Stimulated activated CD4-positive, alpha-beta T cell treated with anti-CD3 and anti-CD28 coated beads, TNF-alpha, amount 100 ng/mL, for 24 hours (primary cell): ENCODE measurements around the gene NKAIN2.
"Not testable (repeated sequence)": the region's sequence is repeated elsewhere in the genome, so short reads cannot be mapped to it uniquely, and the experiment has no call there.

Experiments
- DNase-seq, 3 experiments: peaks; one replicate each; pipeline ENCODE4 v3.0.0-alpha.2; 2020; ENCODE audit warnings: low read depth in 3 of 3

Gene NKAIN2

DNA sequence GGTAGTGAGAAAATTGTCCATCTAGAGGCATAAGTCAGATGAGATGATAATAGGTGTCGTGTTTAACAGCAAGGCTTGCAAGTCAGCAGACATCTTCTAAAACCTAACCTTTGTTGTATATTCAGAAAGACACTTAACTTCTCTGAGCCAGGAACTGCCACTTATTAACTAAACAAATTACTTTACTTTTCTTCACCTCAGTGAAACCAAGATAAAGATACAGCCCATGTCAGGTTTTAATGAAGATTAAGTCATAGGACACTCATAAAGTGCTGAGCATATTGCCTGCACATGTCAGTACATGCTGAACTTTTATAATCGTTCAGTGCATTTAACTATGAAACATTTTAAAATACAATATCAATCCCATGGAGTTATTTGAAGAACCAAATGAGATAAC, 286.8 kb downstream of the NKAIN2 start:
- no peak for DNase-seq

DNA sequence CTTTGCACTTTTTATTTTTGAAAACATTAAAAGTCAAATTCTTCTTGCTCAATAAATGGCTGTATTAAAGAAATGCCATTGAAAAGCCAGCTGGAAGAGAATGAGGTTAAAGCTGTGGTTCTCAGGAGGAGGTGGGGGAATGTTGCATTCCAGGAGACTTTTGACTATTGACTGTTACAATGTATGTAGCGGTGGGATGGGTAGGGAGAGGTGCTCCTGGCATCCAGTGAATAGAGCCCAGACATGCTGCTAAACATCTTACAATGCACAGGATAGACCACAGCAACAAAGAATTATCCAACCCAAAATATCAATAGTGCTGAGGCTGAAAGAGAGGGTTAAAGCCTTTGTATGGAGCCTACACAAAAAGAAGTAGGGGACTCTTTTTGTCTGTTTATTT, 295.9 kb downstream of the NKAIN2 start:
- no peak for DNase-seq

DNA sequence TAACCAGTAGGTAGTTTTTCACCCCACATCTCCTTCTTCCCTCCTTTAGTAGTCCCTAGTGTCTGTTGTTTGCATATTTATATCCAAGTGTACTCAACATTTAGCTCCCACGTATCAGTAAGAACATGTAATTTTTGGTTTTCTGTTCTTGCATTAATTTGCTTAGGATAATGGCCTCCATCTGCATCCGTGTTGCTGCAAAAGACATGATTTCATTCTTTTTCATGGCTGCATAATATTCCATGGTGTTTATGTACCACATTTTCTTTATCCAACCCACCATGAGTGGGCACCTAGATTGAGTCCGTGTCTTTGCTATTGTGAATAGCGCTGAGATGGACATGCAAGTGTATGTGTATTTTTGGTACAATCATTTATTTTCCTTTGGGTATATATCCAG, 306.8 kb downstream of the NKAIN2 start:
- no peak for DNase-seq

DNA sequence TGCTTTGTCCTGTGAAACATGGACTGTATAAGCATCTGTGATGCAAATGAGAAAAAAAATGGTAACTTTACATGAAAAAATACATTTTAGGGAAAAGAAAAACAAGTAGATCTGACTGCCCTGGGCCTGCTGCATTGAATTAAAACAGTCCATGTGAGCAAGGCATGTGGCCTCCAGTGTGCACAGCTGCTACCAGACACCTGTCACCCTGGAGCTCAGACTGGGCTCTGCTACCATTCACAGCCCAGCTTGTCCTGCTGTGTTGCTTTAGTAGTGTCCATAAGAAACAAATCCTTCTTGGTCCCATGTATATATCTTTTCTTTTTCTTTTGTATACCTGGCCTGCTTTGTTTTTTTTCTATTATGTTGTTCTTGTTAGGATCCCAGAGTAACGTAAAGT, 315.9 kb downstream of the NKAIN2 start:
- no peak for DNase-seq

DNA sequence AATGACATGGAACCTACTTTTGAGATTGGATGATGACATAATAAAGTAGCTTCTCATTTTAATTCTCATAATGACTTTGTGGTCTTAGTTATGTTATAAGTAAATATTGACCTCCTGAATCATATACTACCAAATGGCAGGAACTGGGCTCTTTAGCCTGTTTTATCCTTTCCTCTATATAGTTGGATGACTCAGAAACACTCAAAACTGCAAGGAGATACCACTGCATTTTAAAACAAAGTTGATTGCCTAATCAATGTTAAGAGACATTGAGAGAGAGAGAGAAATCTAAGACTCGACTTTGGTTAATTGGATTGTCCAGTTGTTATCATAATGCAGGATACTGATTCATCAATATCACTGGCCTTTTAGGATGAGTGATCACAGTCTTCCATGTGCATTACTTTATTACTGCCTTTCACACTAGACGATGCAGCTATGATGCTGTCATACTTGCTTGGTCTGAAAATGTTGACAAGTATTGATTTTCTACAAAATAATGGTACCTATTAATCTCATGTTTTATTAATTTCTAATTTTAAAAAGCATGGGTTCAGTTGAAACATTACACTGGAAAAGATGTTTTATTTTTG, 320.0 kb downstream of the NKAIN2 start:
- DNase-seq: no peak

DNA sequence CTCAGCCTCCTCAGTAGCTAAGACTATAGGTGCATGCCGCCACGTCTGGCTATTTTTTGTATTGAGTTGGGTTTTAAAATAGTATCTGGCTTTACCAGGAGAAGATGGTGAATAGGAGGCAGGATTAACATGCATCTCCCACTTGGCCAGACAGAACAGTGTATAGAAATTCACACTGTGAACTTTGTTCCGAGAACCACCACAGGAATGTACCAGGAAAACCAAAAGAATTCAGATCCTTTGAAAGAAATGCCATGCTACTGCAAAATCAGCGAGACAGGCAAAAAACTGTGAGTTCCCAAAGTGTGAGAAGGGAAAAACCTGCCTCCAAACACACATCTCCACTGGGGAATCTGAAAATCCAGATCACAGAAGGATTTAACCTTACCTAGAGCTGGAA, 327.6 kb downstream of the NKAIN2 start:
- DNase-seq: no peak

DNA sequence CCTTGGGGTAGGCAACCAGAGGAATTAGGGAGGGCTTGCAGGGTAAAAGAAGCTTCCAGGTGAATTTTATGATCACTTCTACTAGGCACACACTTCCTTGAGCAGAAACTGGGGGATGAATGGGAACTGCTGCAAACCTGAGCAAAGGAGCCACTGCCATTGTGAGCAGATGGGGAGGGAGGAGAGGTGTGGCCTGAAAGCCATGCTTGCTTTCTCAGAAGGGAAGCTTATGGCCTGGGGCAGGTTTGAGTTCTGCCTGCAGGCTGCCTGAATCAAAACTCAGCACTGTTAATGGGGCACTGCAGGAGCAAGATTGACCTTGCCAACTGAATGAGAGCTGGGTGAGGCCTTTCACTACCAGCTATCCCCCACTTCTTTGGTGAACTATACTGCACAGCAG, 328.1 kb downstream of the NKAIN2 start:
- DNase-seq: no peak

DNA sequence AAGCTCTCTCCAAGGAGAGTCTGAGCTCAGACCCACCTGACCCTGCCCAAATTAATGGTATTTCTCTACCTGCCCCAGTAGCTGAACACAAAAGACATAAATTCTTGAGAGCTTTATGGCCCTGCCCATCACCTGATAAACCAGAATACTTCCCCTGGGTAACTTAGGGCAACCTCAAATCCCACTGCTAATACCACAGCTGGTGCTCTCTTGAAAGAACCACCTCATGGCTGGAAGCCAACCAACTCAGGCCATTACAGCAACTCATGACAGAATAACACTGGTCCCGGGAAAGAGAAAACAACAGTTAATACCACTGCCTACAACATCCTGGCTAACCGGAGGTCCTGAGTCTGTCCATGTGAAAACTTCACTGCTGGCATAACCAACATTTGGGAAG, 328.6 kb downstream of the NKAIN2 start:
- no peak for DNase-seq

DNA sequence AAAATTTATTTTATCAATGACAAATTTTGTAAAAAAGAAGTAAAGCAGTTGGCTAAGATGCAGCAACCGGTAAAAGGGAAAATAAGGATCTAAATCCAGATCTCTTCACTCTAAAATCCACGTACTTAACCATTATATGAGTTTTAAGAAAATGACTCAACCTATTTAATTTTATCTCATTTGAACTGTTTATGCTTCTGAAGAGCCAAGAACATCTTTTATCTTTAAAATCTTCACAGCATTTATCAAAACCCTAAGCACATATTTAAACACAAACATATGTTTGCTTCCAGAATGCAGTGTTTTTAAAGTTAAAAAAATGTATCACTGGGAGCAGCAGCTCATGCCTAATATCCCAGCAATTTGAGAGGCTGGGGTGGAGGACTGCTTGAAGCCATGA, 339.2 kb downstream of the NKAIN2 start:
- no peak for DNase-seq

DNA sequence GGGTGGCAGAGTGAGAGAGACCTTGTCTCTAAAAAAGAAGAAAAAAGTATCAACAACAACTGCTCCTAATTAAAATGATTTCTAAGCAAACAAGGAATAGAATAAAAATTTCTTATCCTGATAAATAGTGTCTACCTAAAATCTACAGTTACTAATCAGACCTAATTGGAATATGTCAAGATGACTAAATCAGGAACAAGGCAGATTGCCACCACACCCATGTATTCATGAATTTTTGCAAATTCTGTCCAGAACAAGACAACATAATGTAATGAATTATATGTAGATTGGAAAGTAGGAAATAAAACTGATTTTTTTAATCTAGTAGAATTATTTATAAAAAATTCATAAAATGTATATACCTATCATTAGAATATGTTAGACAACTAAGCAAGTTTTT, 339.8 kb downstream of the NKAIN2 start:
- no peak for DNase-seq

DNA sequence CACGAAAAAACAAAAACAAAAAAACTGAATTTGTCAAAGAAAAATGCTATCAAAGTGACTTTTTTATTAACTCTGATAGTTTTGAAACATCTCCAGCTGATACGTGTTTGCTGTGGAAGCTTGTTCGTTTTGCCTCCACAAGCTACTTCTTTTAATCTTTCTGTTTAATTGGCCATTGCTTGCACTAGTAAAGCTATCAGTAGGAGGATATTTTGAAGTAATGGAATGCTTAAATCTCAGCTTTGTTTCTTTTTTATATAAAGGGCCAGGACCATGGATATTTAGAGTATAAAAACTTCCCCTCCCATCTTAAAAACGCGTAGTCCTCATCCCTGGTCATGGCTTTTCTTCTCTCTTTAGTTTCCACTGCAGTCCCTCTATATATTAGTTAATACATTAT, 344.0 kb downstream of the NKAIN2 start:
- DNase-seq: no peak

DNA sequence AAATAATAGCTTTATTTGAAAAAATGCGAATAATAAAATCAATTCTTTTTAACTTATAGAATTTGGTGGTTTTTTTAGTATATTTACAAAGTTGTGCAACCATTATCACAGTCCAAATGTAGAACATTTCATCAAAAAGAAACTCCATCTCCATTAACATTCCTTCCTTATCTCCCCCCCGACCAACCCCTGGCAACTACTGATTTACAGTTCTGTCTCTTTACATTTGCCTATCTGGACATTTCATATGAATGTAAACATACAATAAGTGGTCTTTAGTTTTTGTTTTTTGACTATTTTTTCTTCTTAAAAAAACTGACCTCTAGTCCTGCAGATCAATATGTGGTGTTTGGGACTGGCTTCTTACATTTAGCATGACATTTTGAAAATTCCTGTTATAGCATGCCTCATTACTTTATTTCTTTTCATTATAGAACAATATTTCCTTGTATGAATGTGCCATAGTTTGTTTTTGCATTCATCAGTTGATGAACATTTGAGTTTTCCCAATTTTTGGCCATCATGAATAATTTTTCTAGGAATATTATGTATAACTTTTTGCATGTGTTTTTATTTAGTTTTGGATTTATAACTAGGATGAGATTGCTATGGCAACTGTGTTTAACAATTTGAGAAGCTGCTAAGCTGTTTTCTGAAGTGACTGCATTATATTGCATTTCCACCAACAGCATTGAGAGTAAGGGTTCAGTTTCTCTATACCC, 344.7 kb downstream of the NKAIN2 start:
- no peak for DNase-seq

DNA sequence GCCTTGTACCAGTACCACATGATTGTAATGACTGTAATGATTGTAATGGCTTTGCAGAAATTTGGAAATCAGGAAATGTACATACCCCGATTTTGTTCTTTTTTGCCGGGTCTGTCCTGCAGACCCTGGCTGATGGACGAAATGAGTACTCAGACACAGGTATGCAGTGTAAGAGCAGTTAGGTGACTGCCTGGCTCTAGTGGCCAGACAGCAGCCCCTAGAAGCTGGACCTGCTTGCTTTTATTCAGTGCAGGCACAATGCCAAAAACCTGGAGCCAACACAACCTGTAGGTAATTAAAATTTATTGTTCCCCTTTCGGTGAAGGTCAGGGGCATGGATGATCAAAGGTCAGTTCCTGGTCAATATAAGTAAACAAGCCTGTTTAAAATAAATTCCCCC, 346.0 kb downstream of the NKAIN2 start:
- DNase-seq: no peak

DNA sequence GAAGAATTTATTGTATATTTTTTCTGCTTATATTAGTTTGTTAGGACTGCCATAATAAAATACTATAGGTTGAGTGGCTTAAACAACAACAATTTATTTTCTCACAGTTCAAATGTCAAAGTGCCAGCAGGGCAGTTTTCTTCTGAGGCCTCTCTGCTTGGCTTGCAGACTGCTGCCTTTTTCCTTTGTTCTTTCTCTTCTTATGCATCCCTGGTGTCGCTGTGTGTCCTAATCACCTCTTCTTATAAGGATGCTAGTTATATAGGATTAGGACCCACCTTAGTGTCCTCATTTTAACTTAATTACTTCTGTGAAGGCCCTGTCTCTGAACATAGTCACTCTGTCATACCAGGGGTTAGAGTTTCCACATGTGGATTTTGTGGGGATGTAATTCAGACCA, 354.4 kb downstream of the NKAIN2 start:
- DNase-seq: no peak

DNA sequence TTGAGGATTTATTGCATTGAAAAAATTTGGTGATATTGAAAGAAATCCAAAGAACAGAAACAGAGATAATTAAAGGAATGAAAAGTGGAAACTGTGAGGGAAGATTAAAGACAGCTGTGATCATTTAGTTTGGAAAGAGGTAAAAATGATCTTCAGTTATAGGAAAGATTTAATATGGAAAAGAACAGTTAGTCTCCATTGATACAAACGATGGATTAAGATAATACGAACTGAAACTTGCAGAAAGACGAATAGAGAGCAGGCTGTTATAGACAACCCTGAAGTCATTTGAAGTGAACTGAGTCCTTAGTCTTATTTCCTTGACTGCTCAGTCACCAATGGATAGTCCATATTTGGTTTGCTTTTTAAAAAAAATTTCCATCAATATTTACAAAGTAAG, 360.0 kb downstream of the NKAIN2 start:
- DNase-seq: no peak

DNA sequence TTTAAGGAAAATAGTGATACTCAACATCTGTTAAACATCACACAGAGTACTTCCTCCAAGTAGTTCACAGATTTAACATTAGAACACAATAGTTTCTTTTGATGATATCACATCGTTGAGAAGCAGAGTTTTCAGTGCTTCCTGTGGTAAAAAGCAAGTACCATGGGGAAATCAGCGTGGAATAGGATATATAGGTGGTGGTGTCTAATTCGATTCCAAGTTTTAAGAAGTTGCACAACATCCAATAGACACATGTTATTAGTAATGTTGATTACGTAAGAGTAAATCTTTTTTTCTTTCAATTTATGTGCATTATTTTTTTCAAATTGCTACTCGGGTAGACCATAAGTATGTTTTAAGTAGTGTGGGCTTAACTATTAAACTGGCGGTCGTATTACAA, 360.7 kb downstream of the NKAIN2 start:
- DNase-seq: no peak

DNA sequence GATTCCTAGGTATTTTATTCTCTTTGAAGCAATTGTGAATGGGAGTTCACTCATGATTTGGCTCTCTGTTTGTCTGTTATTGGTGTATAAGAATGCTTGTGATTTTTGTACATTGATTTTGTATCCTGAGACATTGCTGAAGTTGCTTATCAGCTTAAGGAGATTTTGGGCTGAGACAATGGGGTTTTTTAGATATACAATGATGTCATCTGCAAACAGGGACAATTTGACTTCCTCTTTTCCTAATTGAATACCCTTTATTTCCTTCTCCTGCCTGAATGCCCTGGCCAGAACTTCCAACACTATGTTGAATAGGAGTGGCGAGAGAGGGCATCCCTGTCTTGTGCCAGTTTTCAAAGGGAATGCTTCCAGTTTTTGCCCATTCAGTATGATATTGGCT, 363.6 kb downstream of the NKAIN2 start:
- not testable (repeated sequence) for DNase-seq

DNA sequence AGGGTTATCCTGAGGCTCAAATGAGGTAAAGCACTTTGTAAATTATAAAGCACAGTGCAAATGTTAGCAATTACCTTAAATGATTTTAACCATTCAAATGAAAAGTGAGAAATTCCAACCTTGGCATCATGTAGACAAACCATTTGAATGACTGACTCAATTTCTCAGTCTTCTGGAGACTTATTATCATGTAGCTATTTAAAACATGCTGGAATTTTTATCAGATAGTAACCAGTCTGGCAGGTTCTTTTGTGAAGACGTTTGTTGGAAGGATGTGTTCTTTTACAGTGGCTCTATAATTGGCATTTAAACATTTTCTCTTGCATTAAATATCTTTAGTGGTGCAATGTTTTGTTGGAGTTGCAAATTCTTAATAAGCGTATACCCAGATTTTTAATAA, 386.6 kb downstream of the NKAIN2 start:
- DNase-seq: no peak

DNA sequence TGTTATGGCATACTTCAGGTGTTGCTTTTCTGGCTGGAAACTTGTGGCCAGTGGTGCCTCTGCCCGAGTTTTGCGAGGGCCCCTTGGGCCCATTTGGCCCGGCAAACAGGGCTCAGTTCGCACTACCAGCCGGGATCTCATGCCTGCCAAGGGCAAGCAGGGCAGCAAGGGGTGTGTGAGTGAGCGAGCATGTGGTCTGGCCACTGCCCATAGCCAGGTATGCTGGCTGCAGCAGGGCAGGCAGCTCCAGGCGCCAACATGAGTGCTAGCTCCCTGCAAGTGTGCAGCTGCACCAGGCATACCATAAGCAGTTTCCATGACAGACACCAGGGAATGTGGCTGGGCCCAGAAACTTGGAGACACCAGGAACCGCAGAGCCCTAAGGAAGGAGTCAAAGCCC, 389.5 kb downstream of the NKAIN2 start:
- no peak for DNase-seq

DNA sequence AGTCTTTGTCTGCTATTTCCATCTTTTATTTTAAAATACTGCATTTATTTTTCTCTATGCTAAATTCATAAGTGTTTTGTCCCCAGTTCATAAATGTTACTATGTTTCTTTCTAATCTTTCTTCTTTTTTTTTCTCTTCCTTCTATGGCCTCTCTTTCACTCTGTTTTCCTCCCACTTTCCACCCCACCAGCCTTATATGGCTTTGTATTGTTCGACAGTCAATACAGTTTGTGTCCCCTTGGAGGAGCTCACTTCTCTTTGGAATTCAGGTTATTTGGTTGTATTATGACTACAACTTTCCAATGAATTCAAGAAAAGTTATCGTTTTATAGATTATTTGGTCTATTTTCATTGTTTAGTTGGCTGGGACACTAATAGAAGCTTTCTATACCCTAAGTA, 393.5 kb downstream of the NKAIN2 start:
- DNase-seq: no peak

DNA sequence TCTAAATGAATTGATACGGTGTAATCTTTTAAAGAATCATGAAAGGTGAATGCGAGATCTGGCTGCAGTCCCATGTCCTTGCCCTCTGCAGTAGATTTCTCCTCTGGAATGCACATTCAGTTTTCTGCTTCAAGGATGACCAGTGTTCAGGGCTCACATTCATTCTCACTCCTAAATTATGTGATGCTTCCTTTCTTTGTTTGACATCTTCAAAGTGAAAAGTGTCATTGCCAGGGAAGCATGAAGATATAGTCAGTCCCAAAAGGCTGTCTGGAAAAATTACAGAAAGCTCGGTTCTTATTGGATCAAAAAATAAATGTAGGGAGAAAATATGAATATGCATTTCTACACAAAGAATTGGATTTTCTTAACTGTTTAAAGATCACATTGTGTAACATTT, 395.6 kb downstream of the NKAIN2 start:
- no peak for DNase-seq

DNA sequence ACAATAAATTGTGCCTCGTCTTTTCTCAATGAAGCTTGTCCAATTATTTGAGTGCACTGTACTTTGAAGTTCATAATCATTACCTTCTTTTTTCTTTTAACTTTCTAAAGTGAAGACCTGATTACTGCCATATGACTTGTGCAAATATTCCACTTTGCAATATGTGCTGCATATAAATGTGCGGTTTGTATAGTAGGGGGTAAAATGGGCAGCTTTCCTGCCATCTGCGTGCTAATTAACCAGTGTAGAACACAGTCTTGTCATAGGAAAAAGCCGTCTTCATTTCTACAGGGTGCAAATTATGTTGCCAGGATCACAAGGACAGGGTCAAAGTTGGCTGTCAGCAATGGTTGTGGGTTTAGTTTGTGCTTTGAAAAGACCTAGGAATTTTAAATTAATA, 397.0 kb downstream of the NKAIN2 start:
- no peak for DNase-seq

DNA sequence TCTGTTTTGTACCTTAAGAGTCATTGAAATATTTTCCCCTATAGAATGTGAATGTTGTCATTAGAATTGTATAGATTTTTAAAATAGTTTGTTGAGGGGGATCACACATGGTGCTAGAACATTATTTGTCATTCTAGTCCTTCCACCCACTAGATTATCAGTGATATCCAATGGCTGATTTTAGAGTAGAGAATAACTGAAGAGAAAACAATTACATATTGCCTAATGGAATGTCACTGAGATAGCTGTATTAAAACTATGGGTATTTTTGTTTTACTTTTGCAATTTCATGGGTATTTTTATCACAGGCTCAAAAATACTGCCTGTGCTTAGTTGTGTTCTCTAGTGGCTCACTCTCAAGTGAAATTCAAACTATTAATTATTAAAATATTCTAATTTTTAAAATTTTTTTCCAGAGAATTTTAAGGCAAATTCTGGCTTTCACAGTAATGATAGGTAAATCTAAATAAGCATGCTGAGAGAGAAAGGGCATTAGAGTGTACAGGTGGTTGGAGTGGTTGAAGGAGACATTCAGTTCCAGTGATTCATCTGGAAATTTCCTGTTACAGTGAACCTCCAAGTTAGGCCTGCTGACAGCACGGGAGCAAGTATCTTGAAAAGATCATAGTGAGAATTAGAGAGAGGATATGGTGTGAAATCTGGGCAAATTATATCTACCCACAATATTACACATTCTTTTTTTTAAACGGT, 399.6 kb downstream of the NKAIN2 start:
- no peak for DNase-seq

DNA sequence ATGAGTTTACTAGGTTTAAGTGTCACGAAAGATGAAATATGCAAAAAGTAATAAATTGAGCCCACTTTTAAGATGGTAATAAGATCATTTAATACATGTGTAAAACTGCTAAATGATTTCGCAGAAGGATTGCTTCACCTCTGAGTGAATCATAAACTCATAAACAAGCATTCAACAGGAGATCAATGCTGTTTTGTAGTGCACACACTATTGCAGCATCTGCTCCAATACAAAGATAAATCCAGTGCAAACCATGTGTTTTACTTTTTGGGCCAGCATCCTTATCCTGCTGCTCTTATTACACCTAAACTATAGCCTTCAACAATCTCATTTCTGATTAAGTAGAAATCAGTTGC, 400.1 kb downstream of the NKAIN2 start:
- DNase-seq: no peak
